Transverse colon (tissue), 1 donor: Measurements from ENCODE around the gene ASH1L.
"Not testable (repeated sequence)": the region's sequence is repeated elsewhere in the genome, so short reads cannot be mapped to it uniquely, and the experiment has no call there.

Experiments
- EP300 ChIP-seq: sonication (generic); formaldehyde crosslinking; IDR thresholded peaks from one replicate; pipeline ENCODE4 v1.6.1; 2017; ENCODE audit warnings: antibody characterized with exemption, low read depth
- POLR2A ChIP-seq: fragments of 450-650 bp; IDR thresholded peaks from one replicate; pipeline ENCODE4 v1.6.1; 2016; ENCODE audit warnings: antibody characterized with exemption, mild to moderate bottlenecking, moderate library complexity

DNA sequence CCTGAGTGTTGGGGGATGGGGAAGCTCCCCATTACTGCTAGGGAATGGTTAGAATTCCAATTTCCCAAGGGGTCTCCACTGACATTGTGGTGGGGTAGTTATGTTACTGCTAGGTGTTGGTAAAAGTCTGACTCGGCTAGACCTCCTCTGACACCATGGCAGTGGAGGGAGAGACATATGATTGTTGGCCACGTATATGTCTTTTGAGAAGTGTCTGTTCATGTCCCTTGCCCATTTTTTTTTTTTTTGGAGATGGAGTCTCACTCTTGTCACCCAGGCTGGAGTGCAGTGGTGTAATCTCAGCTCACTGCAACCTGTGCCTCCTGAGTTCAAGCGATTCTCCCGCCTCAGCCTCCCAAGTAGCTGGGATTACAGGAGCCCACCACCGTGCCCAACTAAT lies 176.8 kb downstream of the ASH1L start:
- not testable (repeated sequence) for TF ChIP-seq POLR2A, EP300
